Measurements from ENCODE around the gene PTGDR.

The PTGDR gene

DNA sequence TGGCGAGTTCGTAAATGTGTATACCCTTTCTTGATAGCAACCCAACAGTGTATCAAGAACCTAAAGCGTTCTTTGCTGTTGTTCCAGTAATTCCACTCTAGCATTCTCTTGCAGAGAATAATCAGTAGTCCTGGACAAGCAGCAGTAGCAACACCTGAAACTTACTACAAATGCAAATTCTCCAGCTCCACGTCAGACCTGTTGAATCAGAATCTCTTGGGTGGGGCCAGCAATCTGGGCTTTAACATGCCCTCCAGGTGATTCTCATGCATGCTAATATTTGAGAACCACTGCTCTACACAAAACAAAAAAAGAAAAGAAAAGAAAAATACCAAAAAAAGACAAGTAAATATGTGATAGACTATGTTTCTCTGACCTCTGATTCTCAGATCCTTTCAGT, 10.1 kb downstream of the PTGDR start:
- TF ChIP-seq CSDC2 (CRISPR knock-in tag; IDR thresholded peaks at IDR 0.05) (no peak), ZNF8 (CRISPR knock-in tag; IDR thresholded peaks at IDR 0.05) (no peak), TCF4 (CRISPR knock-in tag; IDR thresholded peaks at IDR 0.05; ENCODE audit: borderline replicate concordance) (no peak), SNAI2 (CRISPR knock-in tag; IDR thresholded peaks at IDR 0.05) (no peak)
- ATAC-seq, result no peak

DNA sequence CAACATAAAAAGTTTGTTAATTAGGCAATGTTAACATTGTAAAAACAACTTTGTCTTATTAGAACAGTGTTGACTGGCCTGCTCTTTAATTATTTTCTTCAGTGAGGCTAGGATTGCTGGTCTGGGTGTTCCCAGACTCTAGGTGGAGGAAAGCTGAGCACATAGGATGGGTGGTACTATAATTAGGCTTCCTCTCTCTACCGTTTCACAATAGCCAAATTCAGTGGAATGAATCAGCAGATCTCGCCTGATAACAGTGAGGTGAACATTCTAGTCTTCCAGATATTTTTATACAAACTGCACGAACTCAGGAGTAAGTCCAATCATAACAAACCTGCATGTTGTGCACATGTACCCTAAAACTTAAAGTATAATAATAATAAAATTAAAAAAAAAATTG, 11.9 kb downstream of the PTGDR start:
- TF ChIP-seq, protein P1, sequence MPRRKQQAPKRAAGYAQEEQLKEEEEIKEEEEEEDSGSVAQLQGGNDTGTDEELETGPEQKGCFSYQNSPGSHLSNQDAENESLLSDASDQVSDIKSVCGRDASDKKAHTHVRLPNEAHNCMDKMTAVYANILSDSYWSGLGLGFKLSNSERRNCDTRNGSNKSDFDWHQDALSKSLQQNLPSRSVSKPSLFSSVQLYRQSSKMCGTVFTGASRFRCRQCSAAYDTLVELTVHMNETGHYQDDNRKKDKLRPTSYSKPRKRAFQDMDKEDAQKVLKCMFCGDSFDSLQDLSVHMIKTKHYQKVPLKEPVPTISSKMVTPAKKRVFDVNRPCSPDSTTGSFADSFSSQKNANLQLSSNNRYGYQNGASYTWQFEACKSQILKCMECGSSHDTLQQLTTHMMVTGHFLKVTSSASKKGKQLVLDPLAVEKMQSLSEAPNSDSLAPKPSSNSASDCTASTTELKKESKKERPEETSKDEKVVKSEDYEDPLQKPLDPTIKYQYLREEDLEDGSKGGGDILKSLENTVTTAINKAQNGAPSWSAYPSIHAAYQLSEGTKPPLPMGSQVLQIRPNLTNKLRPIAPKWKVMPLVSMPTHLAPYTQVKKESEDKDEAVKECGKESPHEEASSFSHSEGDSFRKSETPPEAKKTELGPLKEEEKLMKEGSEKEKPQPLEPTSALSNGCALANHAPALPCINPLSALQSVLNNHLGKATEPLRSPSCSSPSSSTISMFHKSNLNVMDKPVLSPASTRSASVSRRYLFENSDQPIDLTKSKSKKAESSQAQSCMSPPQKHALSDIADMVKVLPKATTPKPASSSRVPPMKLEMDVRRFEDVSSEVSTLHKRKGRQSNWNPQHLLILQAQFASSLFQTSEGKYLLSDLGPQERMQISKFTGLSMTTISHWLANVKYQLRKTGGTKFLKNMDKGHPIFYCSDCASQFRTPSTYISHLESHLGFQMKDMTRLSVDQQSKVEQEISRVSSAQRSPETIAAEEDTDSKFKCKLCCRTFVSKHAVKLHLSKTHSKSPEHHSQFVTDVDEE (CRISPR knock-in tag; IDR thresholded peaks at IDR 0.05), result no peak
- no peak for TF ChIP-seq GLIS3 (CRISPR knock-in tag; IDR thresholded peaks at IDR 0.05)
- TF ChIP-seq, protein P2, sequence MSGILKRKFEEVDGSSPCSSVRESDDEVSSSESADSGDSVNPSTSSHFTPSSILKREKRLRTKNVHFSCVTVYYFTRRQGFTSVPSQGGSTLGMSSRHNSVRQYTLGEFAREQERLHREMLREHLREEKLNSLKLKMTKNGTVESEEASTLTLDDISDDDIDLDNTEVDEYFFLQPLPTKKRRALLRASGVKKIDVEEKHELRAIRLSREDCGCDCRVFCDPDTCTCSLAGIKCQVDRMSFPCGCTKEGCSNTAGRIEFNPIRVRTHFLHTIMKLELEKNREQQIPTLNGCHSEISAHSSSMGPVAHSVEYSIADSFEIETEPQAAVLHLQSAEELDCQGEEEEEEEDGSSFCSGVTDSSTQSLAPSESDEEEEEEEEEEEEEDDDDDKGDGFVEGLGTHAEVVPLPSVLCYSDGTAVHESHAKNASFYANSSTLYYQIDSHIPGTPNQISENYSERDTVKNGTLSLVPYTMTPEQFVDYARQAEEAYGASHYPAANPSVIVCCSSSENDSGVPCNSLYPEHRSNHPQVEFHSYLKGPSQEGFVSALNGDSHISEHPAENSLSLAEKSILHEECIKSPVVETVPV (CRISPR knock-in tag; IDR thresholded peaks at IDR 0.05), result no peak
- TF ChIP-seq, protein P3, sequence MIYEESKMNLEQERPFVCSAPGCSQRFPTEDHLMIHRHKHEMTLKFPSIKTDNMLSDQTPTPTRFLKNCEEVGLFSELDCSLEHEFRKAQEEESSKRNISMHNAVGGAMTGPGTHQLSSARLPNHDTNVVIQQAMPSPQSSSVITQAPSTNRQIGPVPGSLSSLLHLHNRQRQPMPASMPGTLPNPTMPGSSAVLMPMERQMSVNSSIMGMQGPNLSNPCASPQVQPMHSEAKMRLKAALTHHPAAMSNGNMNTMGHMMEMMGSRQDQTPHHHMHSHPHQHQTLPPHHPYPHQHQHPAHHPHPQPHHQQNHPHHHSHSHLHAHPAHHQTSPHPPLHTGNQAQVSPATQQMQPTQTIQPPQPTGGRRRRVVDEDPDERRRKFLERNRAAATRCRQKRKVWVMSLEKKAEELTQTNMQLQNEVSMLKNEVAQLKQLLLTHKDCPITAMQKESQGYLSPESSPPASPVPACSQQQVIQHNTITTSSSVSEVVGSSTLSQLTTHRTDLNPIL (CRISPR knock-in tag; IDR thresholded peaks at IDR 0.05; ENCODE audit: low read depth), result no peak
- TF ChIP-seq TCF4 (CRISPR knock-in tag; IDR thresholded peaks at IDR 0.05; ENCODE audit: borderline replicate concordance), result no peak
- TF ChIP-seq ZFP3 (CRISPR knock-in tag; IDR thresholded peaks at IDR 0.05), result no peak
- no peak for TF ChIP-seq ISL1 (CRISPR knock-in tag; IDR thresholded peaks at IDR 0.05)
- TF ChIP-seq ZNF70 (CRISPR knock-in tag; IDR thresholded peaks at IDR 0.05), result no peak
- TF ChIP-seq, protein P4, sequence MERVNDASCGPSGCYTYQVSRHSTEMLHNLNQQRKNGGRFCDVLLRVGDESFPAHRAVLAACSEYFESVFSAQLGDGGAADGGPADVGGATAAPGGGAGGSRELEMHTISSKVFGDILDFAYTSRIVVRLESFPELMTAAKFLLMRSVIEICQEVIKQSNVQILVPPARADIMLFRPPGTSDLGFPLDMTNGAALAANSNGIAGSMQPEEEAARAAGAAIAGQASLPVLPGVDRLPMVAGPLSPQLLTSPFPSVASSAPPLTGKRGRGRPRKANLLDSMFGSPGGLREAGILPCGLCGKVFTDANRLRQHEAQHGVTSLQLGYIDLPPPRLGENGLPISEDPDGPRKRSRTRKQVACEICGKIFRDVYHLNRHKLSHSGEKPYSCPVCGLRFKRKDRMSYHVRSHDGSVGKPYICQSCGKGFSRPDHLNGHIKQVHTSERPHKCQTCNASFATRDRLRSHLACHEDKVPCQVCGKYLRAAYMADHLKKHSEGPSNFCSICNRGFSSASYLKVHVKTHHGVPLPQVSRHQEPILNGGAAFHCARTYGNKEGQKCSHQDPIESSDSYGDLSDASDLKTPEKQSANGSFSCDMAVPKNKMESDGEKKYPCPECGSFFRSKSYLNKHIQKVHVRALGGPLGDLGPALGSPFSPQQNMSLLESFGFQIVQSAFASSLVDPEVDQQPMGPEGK (CRISPR knock-in tag; IDR thresholded peaks at IDR 0.05; ENCODE audit: borderline replicate concordance), result no peak
- no peak for TF ChIP-seq BACH2 (CRISPR knock-in tag; IDR thresholded peaks at IDR 0.05; ENCODE audit: borderline replicate concordance)
- no peak for TF ChIP-seq ZC3H10 (CRISPR knock-in tag; IDR thresholded peaks at IDR 0.05)
- no peak for TF ChIP-seq TOX (CRISPR knock-in tag; IDR thresholded peaks at IDR 0.05; ENCODE audit: borderline replicate concordance)
- no peak for TF ChIP-seq CSDC2 (CRISPR knock-in tag; IDR thresholded peaks at IDR 0.05)
- TF ChIP-seq, protein P5, sequence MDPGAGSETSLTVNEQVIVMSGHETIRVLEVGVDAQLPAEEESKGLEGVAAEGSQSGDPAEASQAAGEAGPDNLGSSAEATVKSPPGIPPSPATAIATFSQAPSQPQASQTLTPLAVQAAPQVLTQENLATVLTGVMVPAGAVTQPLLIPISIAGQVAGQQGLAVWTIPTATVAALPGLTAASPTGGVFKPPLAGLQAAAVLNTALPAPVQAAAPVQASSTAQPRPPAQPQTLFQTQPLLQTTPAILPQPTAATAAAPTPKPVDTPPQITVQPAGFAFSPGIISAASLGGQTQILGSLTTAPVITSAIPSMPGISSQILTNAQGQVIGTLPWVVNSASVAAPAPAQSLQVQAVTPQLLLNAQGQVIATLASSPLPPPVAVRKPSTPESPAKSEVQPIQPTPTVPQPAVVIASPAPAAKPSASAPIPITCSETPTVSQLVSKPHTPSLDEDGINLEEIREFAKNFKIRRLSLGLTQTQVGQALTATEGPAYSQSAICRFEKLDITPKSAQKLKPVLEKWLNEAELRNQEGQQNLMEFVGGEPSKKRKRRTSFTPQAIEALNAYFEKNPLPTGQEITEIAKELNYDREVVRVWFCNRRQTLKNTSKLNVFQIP (CRISPR knock-in tag; IDR thresholded peaks at IDR 0.05; ENCODE audit: borderline replicate concordance, low read depth), result no peak
- no peak for TF ChIP-seq ZFP30 (CRISPR knock-in tag; IDR thresholded peaks at IDR 0.05)
- no peak for ATAC-seq

DNA sequence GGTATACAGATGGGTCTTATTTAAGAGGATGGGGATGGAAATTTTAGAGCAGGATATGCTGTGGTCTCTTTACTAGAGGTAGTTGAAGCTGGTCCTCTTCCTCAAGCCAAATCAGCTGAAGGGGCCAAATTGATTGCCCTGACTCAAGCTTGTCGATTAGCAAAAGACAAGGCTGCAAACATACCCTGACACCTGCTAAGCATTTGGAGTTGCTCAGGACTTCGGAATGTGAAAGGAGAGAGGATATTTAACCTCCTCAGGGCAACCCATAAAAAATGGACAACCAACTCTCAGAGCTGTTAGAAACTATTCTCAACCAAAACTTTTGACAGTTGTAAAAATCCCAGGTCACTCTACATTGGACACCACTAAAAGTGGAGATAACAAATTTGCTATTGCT, 15.6 kb downstream of the PTGDR start:
- no peak for ATAC-seq
- TF ChIP-seq ARNTL (CRISPR knock-in tag; IDR thresholded peaks at IDR 0.05; ENCODE audit: borderline replicate concordance, low read depth), result no peak
- TF ChIP-seq, protein P4 (CRISPR knock-in tag; IDR thresholded peaks at IDR 0.05; ENCODE audit: borderline replicate concordance), result no peak
- TF ChIP-seq OSR1 (CRISPR knock-in tag; IDR thresholded peaks at IDR 0.05), result no peak
- TF ChIP-seq, protein P5 (CRISPR knock-in tag; IDR thresholded peaks at IDR 0.05; ENCODE audit: borderline replicate concordance, low read depth), result no peak
- TF ChIP-seq, protein P1 (CRISPR knock-in tag; IDR thresholded peaks at IDR 0.05), result no peak
- no peak for TF ChIP-seq ESRRG (CRISPR knock-in tag; IDR thresholded peaks at IDR 0.05)
- TF ChIP-seq, protein P2 (CRISPR knock-in tag; IDR thresholded peaks at IDR 0.05), result no peak
- TF ChIP-seq ZFP30 (CRISPR knock-in tag; IDR thresholded peaks at IDR 0.05), result no peak
